ENCODE results near the gene SLC9A9. TPM values are rescaled to one million over a fixed set of nuclear protein-coding genes. Genes with fewer than 3 reads are reported as not detected.

Gene SLC9A9
- polyA plus RNA-seq, 1 donor (not counting 4 experiments of a cell fraction or from before 2014, with no cell fraction given), result 5.2 TPM

- Histone ChIP-seq H3K27ac (ENCODE audit: control insufficient read depth, insufficient read depth, low read length) (no peak overlapping the region), H3K4me2 (ENCODE audit: control insufficient read depth, extremely low read depth, insufficient read depth, low read depth, low read length) (no peak overlapping the region), H3K79me2 (ENCODE audit: control insufficient read depth, insufficient read depth, low read length) (no peaks in the 10 kb centered on the region), H3K36me3 (ENCODE audit: control insufficient read depth in 2 of 2, extremely low read depth in 1 of 2, insufficient read depth in 2 of 2, low read length in 2 of 2) (no peaks in the 10 kb centered on the region), H3K4me1 (ENCODE audit: control insufficient read depth, extremely low read depth, insufficient read depth, low read length) (no peaks in the 10 kb centered on the region), H2AFZ (ENCODE audit: control insufficient read depth, low read length) (no peak overlapping the region), H3K9ac (ENCODE audit: control insufficient read depth, extremely low read depth, insufficient read depth, low read length) (no peak overlapping the region), H3K4me3 (ENCODE audit: control insufficient read depth in 2 of 3, extremely low read depth in 1 of 3, insufficient read depth in 2 of 3, low read depth in 1 of 3, low read length in 3 of 3) (no peak overlapping the region), H3K27me3 (ENCODE audit: control insufficient read depth, extremely low read depth, insufficient read depth, low read length) (no peaks in the 10 kb centered on the region), H3K9me3 (ENCODE audit: control insufficient read depth, low read depth, low read length) (no peaks in the 10 kb centered on the region), H3K9me1 (ENCODE audit: control insufficient read depth, extremely low read depth, insufficient read depth, low read length) (no peaks in the 10 kb centered on the region), H4K20me1 (ENCODE audit: control insufficient read depth, extremely low read depth, insufficient read depth, low read length) (no peaks in the 10 kb centered on the region)
- dilution Hi-C loops (cut with MboI; ENCODE audit: extremely low pct_ligation_motif_present, low sequenced_read_pairs), result no loop called here
- FAIRE-seq (no peak), DNase-seq (ENCODE audit: low read depth, low spot score) (no peak)
- TF ChIP-seq CTCF (optimal IDR thresholded peaks at IDR 0.05 in 1 of 3, IDR thresholded peaks at IDR 0.05 in 1 of 3, conservative IDR thresholded peaks at IDR 0.05 in 1 of 3; ENCODE audit: extremely low read depth in 1 of 3, insufficient read depth in 2 of 3, low read length in 3 of 3), result no peak
- TF ChIP-seq EZH2 (IDR thresholded peaks at IDR 0.05; ENCODE audit: low read length), result no peak
Measured at GRCh38 chr3:143218166-143218835, 630.0 kb downstream of the SLC9A9 start.

GRCh38 chr3:143217283-143217682, 631.0 kb downstream of the SLC9A9 start:
- no peaks in the 10 kb centered on the region for H4K20me1 ChIP-seq (ENCODE audit: control insufficient read depth, extremely low read depth, insufficient read depth, low read length)
- H3K36me3 ChIP-seq (ENCODE audit: control insufficient read depth in 2 of 2, extremely low read depth in 1 of 2, insufficient read depth in 2 of 2, low read length in 2 of 2), result no peaks in the 10 kb centered on the region
- FAIRE-seq (no peak), DNase-seq (ENCODE audit: low read depth, low spot score) (no peak)
- no peaks in the 10 kb centered on the region for H3K27me3 ChIP-seq (ENCODE audit: control insufficient read depth, extremely low read depth, insufficient read depth, low read length)
- TF ChIP-seq EZH2 (IDR thresholded peaks at IDR 0.05; ENCODE audit: low read length) (no peak), CTCF (optimal IDR thresholded peaks at IDR 0.05 in 1 of 3, IDR thresholded peaks at IDR 0.05 in 1 of 3, conservative IDR thresholded peaks at IDR 0.05 in 1 of 3; ENCODE audit: extremely low read depth in 1 of 3, insufficient read depth in 2 of 3, low read length in 3 of 3) (no peak)
- H3K4me2 ChIP-seq (ENCODE audit: control insufficient read depth, extremely low read depth, insufficient read depth, low read depth, low read length), result no peak overlapping the region
- H3K9me3 ChIP-seq (ENCODE audit: control insufficient read depth, low read depth, low read length), result no peaks in the 10 kb centered on the region
- no peak overlapping the region for H2AFZ ChIP-seq (ENCODE audit: control insufficient read depth, low read length)
- no peaks in the 10 kb centered on the region for H3K9me1 ChIP-seq (ENCODE audit: control insufficient read depth, extremely low read depth, insufficient read depth, low read length)
- H3K4me1 ChIP-seq (ENCODE audit: control insufficient read depth, extremely low read depth, insufficient read depth, low read length), result no peaks in the 10 kb centered on the region
- H3K4me3 ChIP-seq (ENCODE audit: control insufficient read depth in 2 of 3, extremely low read depth in 1 of 3, insufficient read depth in 2 of 3, low read depth in 1 of 3, low read length in 3 of 3), result no peak overlapping the region
- no peak overlapping the region for H3K9ac ChIP-seq (ENCODE audit: control insufficient read depth, extremely low read depth, insufficient read depth, low read length)
- dilution Hi-C loops (cut with MboI; ENCODE audit: extremely low pct_ligation_motif_present, low sequenced_read_pairs), result no loop called here
- no peak overlapping the region for H3K27ac ChIP-seq (ENCODE audit: control insufficient read depth, insufficient read depth, low read length)
- H3K79me2 ChIP-seq (ENCODE audit: control insufficient read depth, insufficient read depth, low read length), result no peaks in the 10 kb centered on the region

All from keratinocyte (primary cell).